HG03432 (cell line): ENCODE measurements around the gene S1PR1.
"Not testable (repeated sequence)": the region's sequence is repeated elsewhere in the genome, so short reads cannot be mapped to it uniquely, and the experiment has no call there.

ENCODE experiments used
- ATAC-seq: cut with Tn5 transposase; IDR thresholded peaks from one replicate; pipeline ENCODE4 v1.9.1; 2021; ENCODE audit warnings: mild to moderate bottlenecking, moderate library complexity; ENCODE audit not compliant: unreplicated experiment

Gene S1PR1

GRCh38 chr1:101236516-101237228 is at the start of gene S1PR1:
Gene S1PR1, plus strand, starts transcription at chr1:101237019. Its CDS starts 1,966 bp downstream, at chr1:101238985.
- peak; percentile 37 for ATAC-seq

GRCh38 chr1:101187297-101187696 is 49.5 kb upstream of the S1PR1 start:
- ATAC-seq = no peak

GRCh38 chr1:101188331-101188730 is 48.5 kb upstream of the S1PR1 start:
- ATAC-seq = no peak

GRCh38 chr1:101188968-101189367 is 47.9 kb upstream of the S1PR1 start:
- ATAC-seq = not testable (repeated sequence)

GRCh38 chr1:101190441-101190840 is 46.4 kb upstream of the S1PR1 start:
- no peak for ATAC-seq

GRCh38 chr1:101191049-101191448 is 45.8 kb upstream of the S1PR1 start:
- ATAC-seq = no peak

GRCh38 chr1:101193733-101194169 is 43.1 kb upstream of the S1PR1 start:
- ATAC-seq = no peak

GRCh38 chr1:101194746-101195145 is 42.1 kb upstream of the S1PR1 start:
- ATAC-seq = no peak

GRCh38 chr1:101196668-101197067 is 40.2 kb upstream of the S1PR1 start:
- no peak for ATAC-seq

GRCh38 chr1:101198842-101199636 is 37.8 kb upstream of the S1PR1 start:
- peak; percentile 99 for ATAC-seq

GRCh38 chr1:101199637-101199982 is 37.2 kb upstream of the S1PR1 start:
- no peak for ATAC-seq

- no peak for ATAC-seq
These were observed 36.3 kb upstream of the S1PR1 start for GRCh38 chr1:101200513-101200912.

- ATAC-seq = no peak
These were observed 32.8 kb upstream of the S1PR1 start for GRCh38 chr1:101203820-101204540.

GRCh38 chr1:101205457-101205856 is 31.4 kb upstream of the S1PR1 start:
- no peak for ATAC-seq

- not testable (repeated sequence) for ATAC-seq
These were observed 30.7 kb upstream of the S1PR1 start for GRCh38 chr1:101206139-101206538.

GRCh38 chr1:101207271-101207670 is 29.5 kb upstream of the S1PR1 start:
- ATAC-seq = not testable (repeated sequence)

- ATAC-seq = no peak
These were observed 28.9 kb upstream of the S1PR1 start for GRCh38 chr1:101207891-101208290.

- ATAC-seq = no peak
These were observed 21.3 kb upstream of the S1PR1 start for GRCh38 chr1:101215363-101216011.

- ATAC-seq = no peak
These were observed 20.2 kb upstream of the S1PR1 start for GRCh38 chr1:101216623-101217022.

GRCh38 chr1:101217148-101217547 is 19.7 kb upstream of the S1PR1 start:
- ATAC-seq = no peak

- not testable (repeated sequence) for ATAC-seq
These were observed 17.9 kb upstream of the S1PR1 start for GRCh38 chr1:101218968-101219367.
